Testis (tissue), 2 donors: ENCODE measurements around the gene IGSF21.

Experiments
- CTCF ChIP-seq, 3 experiments: fragments of 450-650 bp in 2 of 3; fragments of 200-600 bp in 1 of 3; sonication (generic) in 1 of 3; IDR thresholded peaks; one replicate each; pipeline ENCODE4 v1.5.1; 2016 to 2019; ENCODE audit warnings: antibody characterized with exemption in 3 of 3, mild to moderate bottlenecking in 2 of 3, moderate library complexity in 1 of 3
- POLR2A ChIP-seq: fragments of 450-650 bp; IDR thresholded peaks from one replicate; pipeline ENCODE4 v1.6.1; 2017; ENCODE audit warnings: antibody characterized with exemption, mild to moderate bottlenecking, moderate library complexity

GRCh38 chr1:18116777-18117176, 9.2 kb downstream of the IGSF21 start:
- TF ChIP-seq CTCF (IDR thresholded peaks at IDR 0.05) (no peak), POLR2A (no peak)
